HL-60 (cell line): ENCODE results near the gene HIGD2A.

ENCODE experiments used
- DNase-seq, 2 experiments: peaks; one replicate each; pipeline ENCODE4 v3.0.0-alpha.2; 2010 to 2020; ENCODE audit warnings: low read depth in 1 of 2, low spot score in 1 of 2
- H3K27ac ChIP-seq: fragments of 250-450 bp; sonication (Bioruptor Pico); replicated peaks from 2 replicates; pipeline ENCODE4 v1.5.1; 2020; ENCODE audit warnings: mild to moderate bottlenecking, moderate library complexity
- H3K27me3 ChIP-seq: fragments of 250-450 bp; sonication (Bioruptor Pico); 2 replicates; pipeline ENCODE4 v1.5.1; 2021; ENCODE audit warnings: mild to moderate bottlenecking, moderate library complexity; ENCODE audit not compliant: insufficient read depth, poor library complexity, severe bottlenecking
- H3K4me3 ChIP-seq: replicated peaks from 2 replicates; pipeline ENCODE4 v1.5.1; 2011; ENCODE audit warnings: mild to moderate bottlenecking, control low read depth, low read length; ENCODE audit not compliant: insufficient read depth
- CTCF ChIP-seq: IDR thresholded peaks from one replicate; pipeline ENCODE4 v1.5.1; 2011; ENCODE audit warnings: low read length, control low read depth, inconsistent platforms; ENCODE audit not compliant: insufficient read depth
- GABPA ChIP-seq: IDR thresholded peaks from 2 replicates; pipeline ENCODE4 v1.6.1; 2012; ENCODE audit warnings: low read depth
- POLR2AphosphoS5 ChIP-seq: IDR thresholded peaks from 2 replicates; pipeline ENCODE4 v1.6.1; 2012; ENCODE audit warnings: low read depth
- REST ChIP-seq: IDR thresholded peaks from 2 replicates; pipeline ENCODE4 v1.6.1; 2012; ENCODE audit warnings: low read depth; ENCODE audit not compliant: insufficient replicate concordance
- SPI1 ChIP-seq: IDR thresholded peaks from 2 replicates; pipeline ENCODE4 v1.6.1; 2012; ENCODE audit warnings: low read depth, mild to moderate bottlenecking, borderline replicate concordance

Gene HIGD2A

GRCh38 chr5:176366232-176366894, 22.2 kb upstream of the HIGD2A start:
- H3K4me3 ChIP-seq: no peak overlapping the region
- DNase-seq: no peak

GRCh38 chr5:176368726-176369125, 19.8 kb upstream of the HIGD2A start:
- peaks cover 12% of the 10 kb centered on the region for H3K27me3 ChIP-seq
- H3K27ac ChIP-seq: no peak overlapping the region
- no peak for DNase-seq
- no peak overlapping the region for H3K4me3 ChIP-seq
- TF ChIP-seq SPI1 (no peak), GABPA (no peak), REST (no peak), CTCF (no peak)

More at GRCh38 chr5:176366232-176366894, 22.2 kb upstream of the HIGD2A start:
- no peak for TF ChIP-seq GABPA
- no peak for TF ChIP-seq POLR2AphosphoS5
- TF ChIP-seq SPI1: no peak
- TF ChIP-seq REST: no peak
- no peak for TF ChIP-seq CTCF
- H3K27ac ChIP-seq: no peak overlapping the region
- peaks cover 12% of the 10 kb centered on the region for H3K27me3 ChIP-seq

- TF ChIP-seq POLR2AphosphoS5 (no peak), CTCF (no peak), GABPA (no peak), SPI1 (no peak), REST (no peak)
- Histone ChIP-seq H3K27ac (no peak overlapping the region), H3K27me3 (peaks cover 9% of the 10 kb centered on the region), H3K4me3 (no peak overlapping the region)
- no peak for DNase-seq
Observed at GRCh38 chr5:176369934-176370711, 18.4 kb upstream of the HIGD2A start.
